Measurements from ENCODE around the gene SCARB2. TPM values are rescaled to one million over a fixed set of nuclear protein-coding genes. Genes with fewer than 3 reads are reported as not detected.

The SCARB2 gene
- total and polyA plus RNA-seq, 2 experiments from 2014 or later: 158 to 175 TPM

GRCh38 chr4:76187152-76187551, 26.5 kb downstream of the SCARB2 start:
- H3K9me3 ChIP-seq (ENCODE audit: low read depth): no peaks in the 10 kb centered on the region
- TF ChIP-seq EZH2 (IDR thresholded peaks at IDR 0.05; ENCODE audit: insufficient read depth, poor library complexity, severe bottlenecking) (no peak), EZH2phosphoT487 (IDR thresholded peaks at IDR 0.05; ENCODE audit: insufficient read depth, low read depth) (no peak)
- no peak overlapping the region for H3K4me2 ChIP-seq (ENCODE audit: unreplicated experiment)
- H3K27me3 ChIP-seq (replicated peaks; ENCODE audit: insufficient read depth): no peaks in the 10 kb centered on the region
- H3K9me2 ChIP-seq (ENCODE audit: insufficient read depth): no peaks in the 10 kb centered on the region
- no peaks in the 10 kb centered on the region for H3K4me1 ChIP-seq (ENCODE audit: insufficient read depth)
- H3K27ac ChIP-seq: no peak overlapping the region
- no peaks in the 10 kb centered on the region for H4K20me1 ChIP-seq (ENCODE audit: insufficient read depth)
- in situ Hi-C loops (cut with MboI): loop anchor here (10.0 kb wide), 1 partner anchor 318 kb away; no protein-coding TSS in a partner anchor
- peaks cover 4% of the 10 kb centered on the region; the same call in 1 of the 2 replicates for H3K36me3 ChIP-seq (ENCODE audit: low read depth)
- peaks cover 99% of the 10 kb centered on the region for H3K79me2 ChIP-seq (ENCODE audit: insufficient read depth)
- DNase-seq: no peak
- H3F3A ChIP-seq (ENCODE audit: insufficient read depth): peaks cover 8% of the 10 kb centered on the region; the same call in 1 of the 2 replicates
- H3K4me3 ChIP-seq: no peak overlapping the region
- H2AFZ ChIP-seq: no peak overlapping the region
- WGBS, 2 experiments (ENCODE audit: low coverage in 1 of 2, low lambda C conversion rate in 2 of 2, missing lambda C conversion rate in 2 of 2): 44 to 47% methylated on average over 3 of the region's 3 CpGs
- H3K9ac ChIP-seq: no peak overlapping the region

- Histone ChIP-seq H3K36me3 (ENCODE audit: low read depth) (no peaks in the 10 kb centered on the region), H3K9me3 (ENCODE audit: low read depth) (no peaks in the 10 kb centered on the region), H3F3A (ENCODE audit: insufficient read depth) (peaks cover 5% of the 10 kb centered on the region; the same call in 1 of the 2 replicates), H3K4me3 (no peak overlapping the region), H3K4me2 (ENCODE audit: unreplicated experiment) (no peak overlapping the region), H4K20me1 (ENCODE audit: insufficient read depth) (no peaks in the 10 kb centered on the region), H3K27me3 (replicated peaks; ENCODE audit: insufficient read depth) (no peaks in the 10 kb centered on the region), H3K79me2 (ENCODE audit: insufficient read depth) (peaks cover 81% of the 10 kb centered on the region), H3K9ac (no peak overlapping the region), H2AFZ (no peak overlapping the region), H3K27ac (no peak overlapping the region), H3K4me1 (ENCODE audit: insufficient read depth) (peaks cover 10% of the 10 kb centered on the region; the same call in 1 of the 2 replicates), H3K9me2 (ENCODE audit: insufficient read depth) (no peaks in the 10 kb centered on the region)
- DNase-seq: no peak
- 98 to 99% methylated on average over 5 of the region's 5 CpGs for WGBS, 2 experiments (ENCODE audit: low coverage in 1 of 2, low lambda C conversion rate in 2 of 2, missing lambda C conversion rate in 2 of 2)
- in situ Hi-C loops (cut with MboI): loop anchor here (10.0 kb wide), 1 partner anchor 322 kb away; no protein-coding TSS in a partner anchor
- TF ChIP-seq EZH2 (IDR thresholded peaks at IDR 0.05; ENCODE audit: insufficient read depth, poor library complexity, severe bottlenecking) (no peak), EZH2phosphoT487 (IDR thresholded peaks at IDR 0.05; ENCODE audit: insufficient read depth, low read depth) (no peak)
Measured at GRCh38 chr4:76182463-76182862, 31.2 kb downstream of the SCARB2 start.

DNA sequence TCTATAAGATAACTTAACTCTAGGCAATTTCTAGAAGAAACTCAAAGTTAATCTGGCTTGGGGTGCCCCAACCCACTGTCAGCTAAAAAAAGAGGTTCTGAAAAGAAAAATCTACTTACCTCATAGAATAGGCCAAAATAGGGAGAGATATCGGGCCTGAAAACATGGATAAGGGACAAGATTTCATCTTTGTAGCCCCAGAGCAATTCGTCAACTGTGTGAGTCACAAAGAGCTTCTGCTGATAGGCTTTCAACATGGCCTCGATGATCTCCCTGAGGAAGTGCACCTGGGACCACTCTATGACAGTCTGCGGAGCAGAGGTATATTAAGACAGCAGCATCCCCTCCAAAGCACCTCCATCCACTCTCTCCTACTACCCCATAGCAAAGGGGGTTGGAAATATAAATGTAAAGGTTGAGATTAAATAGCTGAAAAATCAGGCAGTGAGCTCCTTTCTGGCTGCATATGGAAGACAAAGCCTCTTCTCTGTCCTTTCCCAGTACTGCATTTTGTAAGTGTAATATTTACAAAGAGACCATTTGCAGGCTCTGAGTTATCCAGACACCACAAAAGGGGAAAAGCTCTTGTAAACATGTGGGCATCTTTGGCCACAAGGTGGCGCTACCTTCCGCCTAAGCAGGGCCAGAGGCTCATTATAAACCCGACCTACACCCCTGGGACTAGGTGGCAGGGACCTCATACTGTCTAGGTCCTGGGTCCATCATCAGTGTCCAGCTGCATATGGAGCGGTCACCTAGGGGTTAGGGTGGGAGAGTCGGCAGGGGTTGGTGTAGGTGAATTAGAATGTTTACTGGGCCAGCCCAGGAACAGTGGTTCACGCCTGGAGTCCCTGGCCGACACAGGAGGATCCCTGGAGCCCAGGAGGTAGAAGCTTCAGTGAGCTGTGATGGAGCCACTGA, 34.0 kb downstream of the SCARB2 start:
- Histone ChIP-seq H4K20me1 (ENCODE audit: insufficient read depth) (no peaks in the 10 kb centered on the region), H3K9me2 (ENCODE audit: insufficient read depth) (no peaks in the 10 kb centered on the region), H3K4me2 (ENCODE audit: unreplicated experiment) (no peak overlapping the region), H3K9me3 (ENCODE audit: low read depth) (no peaks in the 10 kb centered on the region), H3K36me3 (ENCODE audit: low read depth) (peaks cover 17% of the 10 kb centered on the region; the same call in 1 of the 2 replicates), H3K4me3 (no peak overlapping the region), H3F3A (ENCODE audit: insufficient read depth) (no peaks in the 10 kb centered on the region; the same call in 1 of the 2 replicates), H3K79me2 (ENCODE audit: insufficient read depth) (peaks cover 77% of the 10 kb centered on the region), H3K4me1 (ENCODE audit: insufficient read depth) (peaks cover 14% of the 10 kb centered on the region; the same call in 1 of the 2 replicates), H3K27me3 (replicated peaks; ENCODE audit: insufficient read depth) (no peaks in the 10 kb centered on the region), H3K9ac (no peak overlapping the region), H3K27ac (no peak overlapping the region), H2AFZ (no peak overlapping the region)
- WGBS, 2 experiments (ENCODE audit: low coverage in 1 of 2, low lambda C conversion rate in 2 of 2, missing lambda C conversion rate in 2 of 2): 60 to 62% methylated on average over 11 of the region's 11 CpGs
- in situ Hi-C loops (cut with MboI): loop anchor here (10.0 kb wide), 1 partner anchor 325 kb away; no protein-coding TSS in a partner anchor
- TF ChIP-seq EZH2 (IDR thresholded peaks at IDR 0.05; ENCODE audit: insufficient read depth, poor library complexity, severe bottlenecking) (no peak), EZH2phosphoT487 (IDR thresholded peaks at IDR 0.05; ENCODE audit: insufficient read depth, low read depth) (no peak)
- DNase-seq: peak; percentile 86

- H3K27me3 ChIP-seq (replicated peaks; ENCODE audit: insufficient read depth): no peaks in the 10 kb centered on the region
- no peaks in the 10 kb centered on the region; the same call in 1 of the 2 replicates for H3F3A ChIP-seq (ENCODE audit: insufficient read depth)
- TF ChIP-seq EZH2 (IDR thresholded peaks at IDR 0.05; ENCODE audit: insufficient read depth, poor library complexity, severe bottlenecking): no peak
- no peak for TF ChIP-seq EZH2phosphoT487 (IDR thresholded peaks at IDR 0.05; ENCODE audit: insufficient read depth, low read depth)
- H2AFZ ChIP-seq: no peak overlapping the region
- no peaks in the 10 kb centered on the region for H3K9me3 ChIP-seq (ENCODE audit: low read depth)
- H3K4me3 ChIP-seq: no peak overlapping the region
- peak overlapping the region; percentile 13; the same call in 1 of the 2 replicates for H3K9ac ChIP-seq
- in situ Hi-C loops (cut with MboI): no loop called here
- 58 to 60% methylated on average over 2 of the region's 2 CpGs for WGBS, 2 experiments (ENCODE audit: low coverage in 1 of 2, low lambda C conversion rate in 2 of 2, missing lambda C conversion rate in 2 of 2)
- DNase-seq: peak; percentile 24
- H3K4me1 ChIP-seq (ENCODE audit: insufficient read depth): peaks cover 14% of the 10 kb centered on the region; the same call in 1 of the 2 replicates
- no peak overlapping the region for H3K27ac ChIP-seq
- peaks cover 22% of the 10 kb centered on the region; the same call in 1 of the 2 replicates for H3K36me3 ChIP-seq (ENCODE audit: low read depth)
- no peaks in the 10 kb centered on the region for H4K20me1 ChIP-seq (ENCODE audit: insufficient read depth)
- no peak overlapping the region for H3K4me2 ChIP-seq (ENCODE audit: unreplicated experiment)
- no peaks in the 10 kb centered on the region for H3K9me2 ChIP-seq (ENCODE audit: insufficient read depth)
- H3K79me2 ChIP-seq (ENCODE audit: insufficient read depth): peaks cover 64% of the 10 kb centered on the region
Measured at GRCh38 chr4:76178296-76178695, 35.3 kb downstream of the SCARB2 start.

Measured in GM23248 (cell line).